Stimulated activated CD4-positive, alpha-beta T cell treated with anti-CD3 and anti-CD28 coated beads, Interleukin-15, amount 100 ng/mL, for 24 hours (primary cell): ENCODE results near the gene TRIM56.
A peak's percentile ranks its signal among the peaks of the same experiment; 100 is the strongest.
"Not testable (repeated sequence)": the region's sequence is repeated elsewhere in the genome, so short reads cannot be mapped to it uniquely, and the experiment has no call there.

Source experiments
- DNase-seq: peaks from one replicate; pipeline ENCODE4 v3.0.0-alpha.2; 2020

TRIM56 gene, protein sequence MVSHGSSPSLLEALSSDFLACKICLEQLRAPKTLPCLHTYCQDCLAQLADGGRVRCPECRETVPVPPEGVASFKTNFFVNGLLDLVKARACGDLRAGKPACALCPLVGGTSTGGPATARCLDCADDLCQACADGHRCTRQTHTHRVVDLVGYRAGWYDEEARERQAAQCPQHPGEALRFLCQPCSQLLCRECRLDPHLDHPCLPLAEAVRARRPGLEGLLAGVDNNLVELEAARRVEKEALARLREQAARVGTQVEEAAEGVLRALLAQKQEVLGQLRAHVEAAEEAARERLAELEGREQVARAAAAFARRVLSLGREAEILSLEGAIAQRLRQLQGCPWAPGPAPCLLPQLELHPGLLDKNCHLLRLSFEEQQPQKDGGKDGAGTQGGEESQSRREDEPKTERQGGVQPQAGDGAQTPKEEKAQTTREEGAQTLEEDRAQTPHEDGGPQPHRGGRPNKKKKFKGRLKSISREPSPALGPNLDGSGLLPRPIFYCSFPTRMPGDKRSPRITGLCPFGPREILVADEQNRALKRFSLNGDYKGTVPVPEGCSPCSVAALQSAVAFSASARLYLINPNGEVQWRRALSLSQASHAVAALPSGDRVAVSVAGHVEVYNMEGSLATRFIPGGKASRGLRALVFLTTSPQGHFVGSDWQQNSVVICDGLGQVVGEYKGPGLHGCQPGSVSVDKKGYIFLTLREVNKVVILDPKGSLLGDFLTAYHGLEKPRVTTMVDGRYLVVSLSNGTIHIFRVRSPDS

DNA sequence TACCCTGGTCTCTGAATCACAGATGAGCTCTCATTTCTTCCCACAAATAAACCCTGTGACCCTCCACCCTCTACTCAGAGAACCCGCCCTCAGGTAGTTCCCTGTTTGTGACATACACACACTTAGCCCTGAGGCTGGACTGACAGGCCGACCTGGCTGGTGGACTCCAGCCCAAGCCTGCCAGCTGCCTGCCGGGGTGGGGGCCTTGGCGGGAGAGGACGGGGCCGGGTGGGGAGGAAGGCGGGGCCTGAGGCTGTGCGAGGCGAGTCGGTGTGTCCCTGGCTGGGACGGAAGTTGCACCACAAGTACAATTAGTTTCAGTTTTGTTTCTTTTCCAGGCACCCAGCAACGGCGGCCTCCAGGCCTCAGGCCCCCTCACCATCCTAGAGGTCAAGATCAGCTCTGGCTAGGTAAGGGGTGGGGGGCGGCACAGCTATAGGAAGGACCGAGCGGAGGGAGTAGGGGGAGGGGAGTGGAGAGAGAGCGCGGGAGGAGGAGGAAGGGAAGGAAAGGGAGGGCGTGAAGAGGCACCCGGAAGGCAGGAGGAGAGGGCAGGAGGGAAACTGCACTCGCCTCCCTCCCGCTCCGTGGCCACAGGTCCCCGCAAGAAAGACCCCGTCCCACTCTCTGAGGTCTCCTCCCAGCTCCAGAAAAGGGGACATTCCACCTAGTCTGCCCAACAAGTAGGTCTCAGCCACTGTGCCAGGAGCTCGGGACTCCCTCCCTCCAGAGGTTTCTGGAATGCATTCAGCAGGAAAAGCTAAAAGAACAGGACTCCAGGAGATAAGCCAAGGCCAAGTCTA is at the start of gene TRIM56:
Gene TRIM56 (plus strand): TSS at position 320 of the 803 bp plus-strand sequence. CDS start 1,832 bp downstream, outside the sequence.
- peak; percentile 86 for DNase-seq

DNA sequence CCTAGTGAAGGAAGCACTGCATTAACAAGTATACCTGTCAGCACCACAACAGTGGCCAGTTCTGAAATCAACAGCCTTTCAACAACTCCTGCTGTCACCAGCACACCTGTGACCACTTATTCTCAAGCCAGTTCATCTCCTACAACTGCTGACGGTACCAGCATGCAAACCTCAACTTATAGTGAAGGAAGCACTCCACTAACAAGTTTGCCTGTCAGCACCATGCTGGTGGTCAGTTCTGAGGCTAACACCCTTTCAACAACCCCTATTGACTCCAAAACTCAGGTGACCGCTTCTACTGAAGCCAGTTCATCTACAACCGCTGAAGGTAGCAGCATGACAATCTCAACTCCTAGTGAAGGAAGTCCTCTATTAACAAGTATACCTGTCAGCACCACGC is 49.3 kb upstream of the TRIM56 start:
- no peak for DNase-seq

DNA sequence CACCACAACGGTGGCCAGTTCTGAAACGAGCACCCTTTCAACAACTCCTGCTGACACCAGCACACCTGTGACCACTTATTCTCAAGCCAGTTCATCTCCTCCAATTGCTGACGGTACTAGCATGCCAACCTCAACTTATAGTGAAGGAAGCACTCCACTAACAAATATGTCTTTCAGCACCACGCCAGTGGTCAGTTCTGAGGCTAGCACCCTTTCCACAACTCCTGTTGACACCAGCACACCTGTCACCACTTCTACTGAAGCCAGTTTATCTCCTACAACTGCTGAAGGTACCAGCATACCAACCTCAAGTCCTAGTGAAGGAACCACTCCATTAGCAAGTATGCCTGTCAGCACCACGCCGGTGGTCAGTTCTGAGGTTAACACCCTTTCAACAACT is 44.0 kb upstream of the TRIM56 start:
- not testable (repeated sequence) for DNase-seq

DNA sequence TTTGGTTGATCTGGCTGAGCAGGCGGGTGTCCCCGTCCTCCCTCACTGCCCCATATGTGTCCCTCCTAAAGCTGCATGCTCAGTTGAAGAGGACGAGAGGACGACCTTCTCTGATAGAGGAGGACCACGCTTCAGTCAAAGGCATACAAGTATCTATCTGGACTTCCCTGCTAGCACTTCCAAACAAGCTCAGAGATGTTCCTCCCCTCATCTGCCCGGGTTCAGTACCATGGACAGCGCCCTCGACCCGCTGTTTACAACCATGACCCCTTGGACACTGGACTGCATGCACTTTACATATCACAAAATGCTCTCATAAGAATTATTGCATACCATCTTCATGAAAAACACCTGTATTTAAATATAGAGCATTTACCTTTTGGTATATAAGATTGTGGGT is 26.9 kb upstream of the TRIM56 start:
- DNase-seq, result peak; percentile 59

DNA sequence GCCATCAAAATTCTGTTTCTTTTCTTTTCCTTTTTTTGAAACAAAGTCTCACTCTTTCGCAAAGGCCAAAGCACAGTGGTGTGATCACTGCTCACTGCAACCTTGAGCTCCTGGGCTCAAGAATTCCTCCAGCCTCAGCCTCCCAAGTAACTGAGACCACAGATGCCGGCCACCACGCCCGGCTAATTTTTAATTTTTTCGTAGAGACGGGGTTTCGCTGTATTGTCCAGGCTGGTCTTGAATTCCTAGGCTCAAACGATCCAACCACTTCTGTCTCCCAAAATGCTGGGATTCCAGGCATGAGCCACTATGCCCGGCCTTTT is 25.7 kb upstream of the TRIM56 start:
- no peak for DNase-seq

DNA sequence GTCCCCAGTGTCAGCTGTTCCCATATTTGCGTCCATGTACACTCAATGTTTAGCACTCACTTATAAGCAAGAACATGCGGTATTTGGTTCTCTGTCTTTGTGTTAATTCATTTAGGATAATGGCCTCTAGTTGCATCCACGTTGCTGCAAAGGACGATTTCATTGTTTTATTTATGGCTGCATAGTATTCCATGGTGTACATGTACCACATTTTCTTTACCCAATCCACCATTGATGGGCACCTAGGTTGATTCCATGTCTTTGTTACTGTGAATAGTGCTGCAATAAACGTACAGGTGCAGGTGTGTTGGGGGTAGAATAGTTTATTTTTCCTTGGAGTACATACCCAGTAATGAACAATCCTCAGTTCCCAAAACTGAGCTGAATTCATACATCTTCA is 24.3 kb upstream of the TRIM56 start:
- no peak for DNase-seq

DNA sequence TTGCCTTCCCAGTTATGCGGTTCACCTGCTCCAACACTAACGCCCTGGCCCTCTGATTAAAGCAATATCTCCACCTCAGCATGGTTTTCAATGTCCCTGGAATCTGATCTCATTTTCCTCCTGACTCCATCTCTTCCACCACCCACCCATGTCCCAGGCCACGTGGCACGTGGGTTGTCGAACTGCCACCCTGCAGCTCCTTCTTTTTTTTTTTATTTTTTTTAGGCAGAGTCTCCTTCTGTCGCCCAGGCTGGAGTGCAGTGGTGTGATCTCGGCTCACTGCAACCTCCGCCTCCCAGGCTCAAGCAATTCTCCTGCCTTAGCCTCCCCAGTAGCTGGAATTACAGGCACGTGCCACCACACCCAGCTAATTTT is 21.1 kb upstream of the TRIM56 start:
- not testable (repeated sequence) for DNase-seq

DNA sequence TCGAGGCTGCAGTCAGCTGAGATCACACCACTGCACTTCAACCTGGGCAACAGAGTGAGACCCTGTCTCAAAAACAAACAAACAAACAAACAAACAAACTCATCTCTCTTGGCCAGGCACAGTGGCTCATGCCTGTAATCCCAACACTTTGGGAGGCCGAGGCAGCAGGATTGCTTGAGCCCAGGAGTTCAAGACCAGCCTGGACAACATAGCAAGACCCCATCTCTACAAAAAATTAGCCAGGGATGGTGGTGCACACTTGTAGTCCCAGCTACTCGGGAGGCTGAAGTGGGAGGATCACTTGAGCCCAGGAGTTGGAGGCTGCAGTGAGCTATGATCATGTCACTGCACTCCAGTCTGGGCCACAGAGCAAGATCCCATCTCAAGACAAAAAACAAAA is 20.1 kb upstream of the TRIM56 start:
- not testable (repeated sequence) for DNase-seq

DNA sequence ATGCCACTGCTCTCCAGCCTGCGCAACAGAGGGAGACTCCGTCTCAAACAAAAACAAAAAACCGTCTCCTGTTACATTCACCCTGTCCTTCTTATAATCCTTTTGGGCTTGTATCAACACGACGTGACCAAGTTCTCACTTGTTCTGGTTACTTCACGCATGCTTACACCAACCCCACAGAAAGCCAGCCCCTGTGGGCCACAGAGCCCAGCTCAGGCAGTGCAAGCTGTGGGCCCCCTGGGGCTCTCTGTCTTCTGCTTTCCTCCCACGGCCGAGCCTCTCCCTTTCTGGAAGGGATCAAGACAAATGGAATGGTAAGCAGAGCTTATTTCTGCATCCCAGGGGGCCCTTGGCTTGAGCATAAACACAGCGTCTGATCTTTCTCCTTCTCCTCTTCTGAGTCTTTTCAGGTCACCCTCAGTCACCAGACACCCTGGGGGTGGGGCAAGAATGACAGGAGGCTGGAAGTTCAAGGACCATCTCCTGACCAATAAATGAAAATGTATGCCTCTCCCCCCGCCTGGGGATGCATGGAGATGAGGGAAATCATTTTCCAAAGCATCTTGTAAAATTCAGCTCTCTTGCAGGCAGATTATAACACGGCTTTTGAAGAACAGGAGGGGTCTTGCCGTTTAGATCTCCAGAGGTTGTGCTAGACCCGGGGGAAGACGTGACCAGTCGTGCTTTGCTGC is 19.0 kb upstream of the TRIM56 start:
- no peak for DNase-seq

DNA sequence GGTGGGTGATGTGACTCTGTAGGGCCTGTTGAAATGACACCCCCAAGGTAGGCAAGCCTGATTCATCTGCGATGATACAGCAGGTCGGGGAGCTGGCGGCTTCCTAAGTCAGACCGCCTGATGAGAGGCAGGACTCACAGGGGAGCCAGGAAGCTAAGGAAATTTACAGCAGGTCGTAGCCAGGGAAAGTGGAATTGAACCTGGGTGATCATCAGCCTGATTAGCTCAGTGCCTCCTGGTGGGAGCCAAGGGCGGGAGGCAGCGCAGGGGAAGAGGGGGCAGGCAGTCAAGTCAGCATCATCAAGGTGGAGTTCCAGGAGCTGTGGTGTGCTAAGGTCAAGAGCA is 18.5 kb upstream of the TRIM56 start:
- no peak for DNase-seq

DNA sequence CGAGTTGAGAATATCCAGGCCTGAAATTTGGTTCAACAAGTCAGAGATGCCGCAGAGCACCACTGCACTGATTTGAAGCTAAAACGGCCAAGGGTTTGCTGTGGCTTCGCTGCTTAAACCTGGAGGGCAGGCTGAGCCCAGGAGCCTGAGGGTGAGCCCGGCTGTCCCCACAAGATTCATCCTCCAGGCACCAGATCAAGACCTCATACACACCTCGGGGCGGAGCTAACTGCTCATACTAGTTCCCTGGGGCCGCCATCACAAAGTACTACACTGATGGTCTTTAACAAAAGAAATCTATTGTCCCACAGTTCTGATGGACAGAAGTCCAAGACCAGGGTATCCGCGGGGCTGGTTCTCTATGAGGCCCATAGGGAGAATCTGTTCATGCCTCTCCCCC is 16.9 kb upstream of the TRIM56 start:
- DNase-seq, result no peak

DNA sequence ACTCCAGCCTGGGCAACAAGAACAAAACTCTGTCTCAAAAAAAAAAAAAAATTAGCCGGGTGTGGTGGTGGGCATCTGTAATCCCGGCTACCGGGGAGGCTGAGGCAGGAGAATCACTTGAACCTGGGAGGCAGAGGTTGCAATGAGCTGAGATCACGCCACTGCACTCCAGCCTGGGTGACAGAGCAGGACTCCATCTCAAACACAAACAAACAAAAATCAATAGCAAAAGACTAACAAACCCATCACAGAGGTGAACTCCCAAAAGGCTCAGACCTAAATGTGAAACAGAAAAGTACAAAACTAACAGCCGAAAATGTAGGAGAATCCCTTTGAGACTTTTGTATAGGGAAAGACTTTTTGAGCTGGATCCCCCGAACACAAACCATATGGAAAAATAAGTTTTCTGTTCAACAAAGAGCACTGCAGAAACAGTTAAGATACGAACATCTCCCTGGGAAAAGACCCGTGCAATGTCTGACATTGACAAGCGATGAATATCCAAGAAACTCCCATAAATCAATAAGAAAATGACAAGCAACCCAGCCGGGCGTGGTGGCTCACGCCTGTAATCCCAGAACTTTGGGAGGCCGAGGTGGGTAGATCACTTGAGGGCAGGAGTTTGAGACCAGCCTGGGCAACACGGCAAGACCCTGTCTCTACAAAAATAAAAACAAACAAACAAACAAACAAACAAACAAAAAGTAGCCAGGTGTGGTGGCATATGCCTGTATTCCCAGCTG is 13.7 kb upstream of the TRIM56 start:
- not testable (repeated sequence) for DNase-seq

DNA sequence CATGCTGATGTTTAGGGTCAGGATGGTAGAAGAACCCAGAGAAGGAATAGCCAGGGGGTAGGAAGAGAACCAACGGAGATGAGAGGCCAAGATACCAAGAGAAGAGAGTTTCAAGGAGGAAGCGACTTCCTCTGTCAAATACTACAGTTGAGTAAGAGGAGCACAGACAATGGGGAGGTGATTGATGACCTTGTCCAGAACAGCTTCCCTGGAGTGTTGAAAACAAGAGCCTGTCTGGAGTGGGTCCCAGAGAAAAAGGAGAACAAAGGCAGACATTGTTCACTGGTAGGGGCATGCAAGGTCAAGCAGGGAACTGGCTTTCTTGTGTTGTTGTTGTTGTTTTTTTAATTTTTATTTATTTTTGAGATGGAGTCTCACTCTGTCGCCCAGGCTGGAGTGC is 9.6 kb upstream of the TRIM56 start:
- DNase-seq, result no peak

DNA sequence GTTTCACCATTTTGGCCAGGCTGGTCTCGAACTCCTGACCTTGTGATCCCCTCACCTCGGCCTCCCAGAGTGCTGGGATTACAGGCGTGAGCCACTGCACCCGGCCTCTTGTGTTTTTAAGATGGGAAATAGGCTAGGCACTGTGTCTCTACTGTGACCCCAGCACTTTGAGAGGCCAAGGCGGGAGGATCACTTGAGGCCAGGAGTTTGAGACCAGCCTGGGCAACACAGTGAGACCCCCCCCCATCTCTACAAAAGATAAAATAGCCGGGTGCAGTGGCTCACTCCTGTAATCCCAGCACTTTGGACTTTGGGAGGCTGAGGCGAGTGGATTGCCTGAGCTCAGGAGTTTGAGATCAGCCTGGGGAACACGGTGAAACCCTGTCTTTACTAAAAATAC is 9.1 kb upstream of the TRIM56 start:
- not testable (repeated sequence) for DNase-seq

DNA sequence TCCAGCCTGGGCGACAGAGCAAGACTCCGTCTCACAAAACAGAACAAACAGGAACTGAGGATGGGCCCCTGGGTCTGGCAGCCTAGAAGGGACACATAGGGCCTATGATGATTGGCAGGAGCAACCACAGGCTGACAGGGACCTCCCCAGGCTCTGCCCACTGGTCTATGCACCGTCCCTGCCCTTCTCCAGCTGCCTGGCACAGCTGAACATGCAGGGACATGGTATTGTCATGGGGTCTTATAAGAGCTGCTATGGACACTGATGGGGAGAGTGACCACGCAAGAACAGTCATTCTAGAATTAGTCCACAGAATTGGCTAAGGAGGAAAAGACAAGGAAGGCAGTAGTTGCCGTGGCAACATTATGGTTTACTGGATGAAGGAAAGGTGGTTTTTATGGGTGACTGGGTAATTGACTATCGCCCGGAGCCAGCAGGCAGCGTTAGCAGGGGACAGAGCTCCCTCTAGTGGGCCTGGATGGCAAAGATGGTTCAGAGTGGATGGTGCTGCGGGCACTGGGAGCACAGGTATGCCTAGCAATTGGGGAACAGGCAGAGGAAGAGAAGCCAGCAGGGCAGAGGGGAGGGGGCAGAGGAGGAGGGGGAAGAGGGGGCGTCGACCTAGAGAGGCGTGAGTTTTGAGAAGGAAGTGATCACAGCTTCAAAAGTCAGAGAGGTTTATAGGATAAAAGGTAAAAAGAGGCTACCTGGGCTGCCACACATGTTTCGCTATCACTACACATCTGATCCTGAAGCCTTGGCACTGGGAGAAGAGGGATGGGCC is 7.8 kb upstream of the TRIM56 start:
- DNase-seq, result peak; percentile 90

DNA sequence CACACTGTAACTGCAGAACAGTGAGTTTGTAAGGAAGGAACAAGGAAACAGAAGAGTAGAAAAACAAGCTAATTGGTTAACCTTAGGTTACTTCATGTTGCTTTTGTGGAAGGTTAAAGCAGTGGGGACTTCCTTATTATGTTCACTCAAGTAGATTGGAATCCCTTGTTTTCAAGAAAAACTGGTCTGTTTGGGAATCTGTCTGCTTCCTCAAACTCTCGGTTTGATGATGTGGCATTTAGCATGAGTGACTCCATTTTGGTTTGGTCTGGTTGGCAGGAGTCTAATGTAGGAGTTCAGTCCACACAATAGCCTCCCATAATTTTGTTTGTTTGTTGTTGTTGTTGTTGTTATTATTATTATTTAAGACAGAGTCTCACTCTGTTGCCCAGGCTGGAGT is 3.8 kb upstream of the TRIM56 start:
- no peak for DNase-seq

DNA sequence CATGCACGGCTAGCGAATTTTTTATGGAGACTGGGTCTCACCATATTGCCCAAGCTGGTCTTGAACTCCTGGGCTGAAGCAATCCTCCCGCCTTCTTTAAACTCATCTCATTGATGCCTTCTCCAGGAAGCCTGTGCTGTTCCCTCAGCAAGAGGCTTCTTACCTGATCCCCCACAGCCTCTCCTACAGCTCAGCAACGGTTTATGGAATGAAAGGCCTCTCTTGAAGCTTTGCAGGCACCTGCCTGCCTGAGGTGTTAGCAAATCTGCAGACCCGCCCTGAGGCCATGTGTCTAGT is 468 bp upstream of the TRIM56 start:
- DNase-seq, result no peak

DNA sequence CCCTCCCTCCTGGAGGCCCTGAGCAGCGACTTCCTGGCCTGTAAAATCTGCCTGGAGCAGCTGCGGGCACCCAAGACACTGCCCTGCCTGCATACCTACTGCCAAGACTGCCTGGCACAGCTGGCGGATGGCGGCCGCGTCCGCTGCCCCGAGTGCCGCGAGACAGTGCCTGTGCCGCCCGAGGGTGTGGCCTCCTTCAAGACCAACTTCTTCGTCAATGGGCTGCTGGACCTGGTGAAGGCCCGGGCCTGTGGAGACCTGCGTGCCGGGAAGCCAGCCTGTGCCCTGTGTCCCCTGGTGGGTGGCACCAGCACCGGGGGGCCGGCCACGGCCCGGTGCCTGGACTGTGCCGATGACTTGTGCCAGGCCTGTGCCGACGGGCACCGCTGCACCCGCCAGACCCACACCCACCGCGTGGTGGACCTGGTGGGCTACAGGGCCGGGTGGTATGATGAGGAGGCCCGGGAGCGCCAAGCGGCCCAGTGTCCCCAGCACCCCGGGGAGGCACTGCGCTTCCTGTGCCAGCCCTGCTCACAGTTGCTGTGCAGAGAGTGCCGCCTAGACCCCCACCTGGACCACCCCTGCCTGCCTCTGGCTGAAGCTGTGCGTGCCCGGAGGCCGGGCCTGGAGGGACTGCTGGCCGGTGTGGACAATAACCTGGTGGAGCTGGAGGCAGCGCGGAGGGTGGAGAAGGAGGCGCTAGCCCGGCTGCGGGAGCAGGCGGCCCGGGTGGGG is 2.2 kb downstream of the TRIM56 start:
- DNase-seq, result no peak

DNA sequence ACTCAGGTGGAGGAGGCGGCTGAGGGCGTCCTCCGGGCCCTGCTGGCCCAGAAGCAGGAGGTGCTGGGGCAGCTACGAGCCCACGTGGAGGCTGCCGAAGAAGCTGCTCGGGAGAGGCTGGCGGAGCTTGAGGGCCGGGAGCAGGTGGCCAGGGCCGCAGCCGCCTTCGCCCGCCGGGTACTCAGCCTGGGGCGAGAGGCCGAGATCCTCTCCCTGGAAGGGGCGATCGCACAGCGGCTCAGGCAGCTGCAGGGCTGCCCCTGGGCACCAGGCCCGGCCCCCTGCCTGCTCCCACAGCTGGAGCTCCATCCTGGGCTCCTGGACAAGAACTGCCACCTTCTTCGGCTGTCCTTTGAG is 2.8 kb downstream of the TRIM56 start:
- no peak for DNase-seq

DNA sequence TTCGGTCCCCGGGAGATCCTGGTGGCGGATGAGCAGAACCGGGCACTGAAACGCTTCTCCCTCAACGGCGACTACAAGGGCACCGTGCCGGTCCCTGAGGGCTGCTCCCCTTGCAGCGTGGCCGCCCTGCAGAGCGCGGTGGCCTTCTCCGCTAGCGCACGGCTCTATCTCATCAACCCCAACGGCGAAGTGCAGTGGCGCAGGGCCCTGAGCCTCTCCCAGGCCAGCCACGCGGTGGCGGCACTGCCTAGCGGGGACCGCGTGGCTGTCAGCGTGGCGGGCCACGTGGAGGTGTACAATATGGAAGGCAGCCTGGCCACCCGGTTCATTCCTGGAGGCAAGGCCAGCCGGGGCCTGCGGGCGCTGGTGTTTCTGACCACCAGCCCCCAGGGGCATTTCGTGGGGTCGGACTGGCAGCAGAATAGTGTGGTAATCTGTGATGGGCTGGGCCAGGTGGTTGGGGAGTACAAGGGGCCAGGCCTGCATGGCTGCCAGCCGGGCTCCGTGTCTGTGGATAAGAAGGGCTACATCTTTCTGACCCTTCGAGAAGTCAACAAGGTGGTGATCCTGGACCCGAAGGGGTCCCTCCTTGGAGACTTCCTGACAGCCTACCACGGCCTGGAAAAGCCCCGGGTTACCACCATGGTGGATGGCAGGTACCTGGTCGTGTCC is 3.7 kb downstream of the TRIM56 start:
- DNase-seq, result no peak

DNA sequence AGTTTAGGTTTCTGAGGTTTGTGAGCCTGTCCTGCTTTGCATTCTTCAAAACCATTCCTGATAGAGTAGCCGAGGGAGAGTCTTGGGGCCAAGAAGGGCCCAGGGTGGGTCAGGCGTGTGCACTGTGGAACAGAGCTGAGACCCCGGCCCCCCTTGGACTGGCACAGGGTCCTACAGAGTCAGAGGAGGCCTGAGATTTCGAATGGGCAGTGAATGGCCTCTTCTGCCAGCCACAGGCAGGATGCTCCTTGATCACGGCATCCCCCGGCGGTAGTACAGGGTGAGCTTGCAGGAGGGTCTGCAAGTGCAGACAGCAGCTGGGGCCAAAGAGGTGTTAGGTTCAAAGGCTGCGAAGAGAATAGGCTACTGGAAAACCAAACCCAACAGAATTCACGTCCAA is 4.6 kb downstream of the TRIM56 start:
- DNase-seq, result no peak
